Activated CD4-positive, alpha-beta T cell treated with anti-CD3 and anti-CD28 coated beads, Interleukin-2, amount 50 U/mL, for 24 hours (primary cell): ENCODE results near the gene MTG1.

ENCODE experiments used
- DNase-seq, 2 donors: peaks; one replicate each; pipeline ENCODE4 v3.0.0-alpha.2; 2020; ENCODE audit warnings: low read depth in 1 of 2, low spot score in 1 of 2

Gene MTG1

GRCh38 chr10:133446979-133447378, 53.0 kb downstream of the MTG1 start:
- no peak for DNase-seq

- DNase-seq: no peak
Measured at GRCh38 chr10:133448120-133448519, 54.2 kb downstream of the MTG1 start.

- no peak for DNase-seq
Measured at GRCh38 chr10:133451346-133451745, 57.4 kb downstream of the MTG1 start.

GRCh38 chr10:133452453-133452852, 58.5 kb downstream of the MTG1 start:
- no peak for DNase-seq

GRCh38 chr10:133453516-133454203, 59.7 kb downstream of the MTG1 start, which contains the start of gene SCART1:
SCART1 (plus strand) TSS chr10:133453945; CDS start chr10:133453998, 53 bp downstream.
- no peak for DNase-seq

- no peak for DNase-seq
Measured at GRCh38 chr10:133454204-133454893, 60.4 kb downstream of the MTG1 start.

- no peak for DNase-seq
Measured at GRCh38 chr10:133455196-133455595, 61.2 kb downstream of the MTG1 start.

GRCh38 chr10:133455611-133456031, 61.7 kb downstream of the MTG1 start:
- no peak for DNase-seq

- no peak for DNase-seq
Measured at GRCh38 chr10:133456041-133456951, 62.3 kb downstream of the MTG1 start.

- DNase-seq: no peak
Measured at GRCh38 chr10:133457100-133457841, 63.3 kb downstream of the MTG1 start.

- DNase-seq: no peak
Measured at GRCh38 chr10:133458021-133458709, 64.2 kb downstream of the MTG1 start.

- no peak for DNase-seq
Measured at GRCh38 chr10:133458710-133459453, 64.9 kb downstream of the MTG1 start.

- DNase-seq: no peak
Measured at GRCh38 chr10:133459454-133460207, 65.7 kb downstream of the MTG1 start.

- DNase-seq: no peak
Measured at GRCh38 chr10:133460208-133460769, 66.3 kb downstream of the MTG1 start.

GRCh38 chr10:133461027-133461426, 67.1 kb downstream of the MTG1 start:
- DNase-seq: no peak

- no peak for DNase-seq
Measured at GRCh38 chr10:133461841-133462240, 67.9 kb downstream of the MTG1 start.

- DNase-seq: no peak
Measured at GRCh38 chr10:133462512-133463305, 68.8 kb downstream of the MTG1 start.

GRCh38 chr10:133464582-133465031, 70.7 kb downstream of the MTG1 start:
- DNase-seq: no peak
